Astrocyte of the spinal cord (primary cell): ENCODE data around the gene TMEM86B.

ENCODE experiments used
- DNase-seq: peaks from one replicate; pipeline ENCODE4 v3.0.0; 2011; ENCODE audit warnings: low read depth, low spot score
- H3K4me3 ChIP-seq: 2 replicates; pipeline ENCODE4 v1.5.1; 2011; ENCODE audit warnings: low read depth, mild to moderate bottlenecking, low read length, moderate library complexity
- CTCF ChIP-seq: IDR thresholded peaks from 2 replicates; pipeline ENCODE4 v1.5.1; 2012; ENCODE audit warnings: low read depth, mild to moderate bottlenecking, low read length, inconsistent platforms
- in situ Hi-C: cut with HindIII; loops from 2 replicates; pipeline ENCODE4 v1.10.0; 2017; ENCODE audit warnings: low sequenced_read_pairs

Gene TMEM86B

DNA sequence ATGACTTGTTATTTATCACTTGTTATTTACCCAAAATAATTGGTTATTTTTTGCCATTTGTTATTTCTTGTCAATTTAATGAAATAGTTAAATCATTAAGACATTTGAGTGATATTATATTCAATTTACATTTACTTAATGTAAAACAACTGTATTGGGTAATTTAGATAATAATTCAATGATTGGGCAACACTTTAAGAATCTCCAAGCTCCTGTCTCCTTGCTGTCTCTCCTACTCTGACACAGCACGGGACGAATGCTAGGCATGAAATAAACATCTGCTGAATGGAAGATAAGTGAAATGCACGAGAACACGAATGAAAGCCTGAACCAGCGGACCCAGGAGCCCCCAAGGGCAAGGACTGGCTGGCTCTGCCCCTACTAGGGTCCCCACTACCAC is 36.0 kb upstream of the TMEM86B start:
- no peak for TF ChIP-seq CTCF
- in situ Hi-C loops = no loop called here
- no peak for DNase-seq
- no peak overlapping the region for H3K4me3 ChIP-seq

DNA sequence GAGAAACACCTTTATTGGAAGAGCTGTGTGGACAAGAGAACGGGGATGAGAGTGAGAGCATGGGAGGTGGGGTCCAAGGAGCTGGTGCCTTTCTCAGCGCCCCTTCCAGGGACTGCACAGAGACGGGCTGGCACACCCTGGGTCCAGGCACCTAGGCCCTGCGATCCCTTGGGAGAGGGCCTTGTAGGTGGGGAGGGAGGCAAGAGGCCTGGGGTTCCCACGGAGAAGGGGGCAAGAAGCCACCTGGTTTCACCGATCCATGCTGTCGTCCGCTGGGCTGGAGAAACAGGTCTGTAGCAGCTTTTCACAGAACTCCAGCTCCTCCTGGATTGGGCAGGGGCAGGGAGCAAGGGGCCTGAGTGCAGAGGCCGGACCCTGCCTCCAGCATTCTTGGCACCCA is 33.8 kb upstream of the TMEM86B start:
- no peak overlapping the region for H3K4me3 ChIP-seq
- no peak for TF ChIP-seq CTCF
- no peak for DNase-seq
- in situ Hi-C loops = no loop called here

DNA sequence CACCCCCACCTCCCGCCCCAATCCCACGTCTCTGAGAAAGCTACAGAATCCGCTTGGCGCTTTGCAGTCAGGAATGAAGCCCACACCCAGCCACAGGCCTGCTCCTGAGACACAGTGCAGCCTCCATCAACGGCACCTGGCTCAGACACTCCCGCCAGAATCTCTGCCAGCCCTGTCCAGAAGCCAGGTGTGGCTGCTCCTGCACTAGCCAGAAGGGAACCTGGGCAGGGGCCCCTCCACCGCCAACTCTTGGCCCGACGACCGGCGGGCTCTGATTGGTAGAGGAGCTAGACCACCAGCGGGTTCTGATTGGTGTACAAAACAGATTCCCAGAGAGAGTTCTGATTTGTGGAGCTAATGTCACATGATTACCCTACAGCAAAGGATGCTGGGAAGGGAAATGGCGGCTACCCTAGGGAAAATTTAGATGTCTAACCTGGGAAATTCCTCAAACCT is 33.1 kb upstream of the TMEM86B start:
- TF ChIP-seq CTCF = no peak
- in situ Hi-C loops = no loop called here

DNA sequence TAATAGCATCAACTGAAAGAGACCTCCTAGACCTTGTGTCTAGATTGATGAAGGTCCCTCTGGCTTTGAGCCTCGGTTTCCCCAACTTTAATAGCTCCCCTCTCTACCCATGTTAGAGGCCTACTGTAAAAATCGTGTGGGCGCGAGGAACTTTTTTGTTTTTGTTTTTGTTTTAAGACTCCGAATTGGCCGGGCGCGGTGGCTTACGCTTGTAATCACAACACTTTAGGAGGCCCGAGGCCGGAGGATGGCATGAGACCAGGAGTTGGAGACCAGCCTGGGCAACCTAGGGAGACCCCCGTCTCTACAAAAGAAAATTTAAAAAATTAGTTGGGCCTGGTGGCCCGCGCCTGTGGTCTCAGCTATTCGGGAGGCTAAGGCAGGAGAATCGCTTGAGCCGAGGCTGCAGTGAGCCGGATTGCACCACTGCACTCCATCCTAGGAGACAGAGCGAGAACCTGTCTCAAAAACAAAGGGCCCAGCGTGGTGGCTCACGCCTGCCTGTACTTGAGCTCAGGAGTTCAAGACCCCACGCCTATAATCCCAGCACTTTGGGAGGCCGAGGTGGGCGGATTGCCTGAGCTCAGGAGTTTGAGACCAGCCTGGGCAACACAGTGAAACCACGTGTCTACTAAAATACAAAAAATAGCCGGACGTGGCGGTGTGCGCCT is 31.1 kb upstream of the TMEM86B start:
- in situ Hi-C loops = no loop called here
- TF ChIP-seq CTCF = no peak
- peak overlapping the region; percentile 83 for H3K4me3 ChIP-seq
- DNase-seq = no peak

More for the DNA sequence above, 33.1 kb upstream of the TMEM86B start:
- no peak for DNase-seq
- no peak overlapping the region for H3K4me3 ChIP-seq

GRCh38 chr19:55258828-55259539 is 30.4 kb upstream of the TMEM86B start, which contains the start of gene PPP6R1:
Gene PPP6R1 (minus strand): TSS chr19:55259017. CDS start chr19:55247103, 11,914 bp downstream.
- H3K4me3 ChIP-seq = peak within 1 kb of the TSS; percentile 83
- in situ Hi-C loops = no loop called here
- DNase-seq = peak; percentile 100
- no peak for TF ChIP-seq CTCF

DNA sequence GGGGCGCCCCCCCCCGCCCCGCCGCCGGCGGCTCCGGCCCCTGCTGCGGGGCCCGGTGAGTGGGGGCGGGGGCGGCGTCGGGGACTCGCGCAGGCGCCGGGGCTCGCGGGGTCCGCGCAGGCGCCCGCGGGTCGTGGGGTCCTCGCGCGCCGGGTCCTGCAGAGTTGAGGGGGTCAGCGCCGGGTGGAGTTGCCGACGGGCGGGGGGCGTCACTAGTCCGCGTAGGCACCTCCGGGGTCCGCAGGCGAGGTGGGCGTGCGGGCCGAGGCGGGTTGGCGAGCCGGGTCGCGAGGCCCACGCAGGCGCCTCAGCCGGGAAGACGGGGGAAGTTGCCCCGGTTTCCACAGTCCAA is 29.9 kb upstream of the TMEM86B start:
- DNase-seq = no peak
- TF ChIP-seq CTCF = no peak
- in situ Hi-C loops = no loop called here
- peak overlapping the region; percentile 83 for H3K4me3 ChIP-seq
